ENCODE measurements around the gene CSNK1G2.

The CSNK1G2 gene

DNA sequence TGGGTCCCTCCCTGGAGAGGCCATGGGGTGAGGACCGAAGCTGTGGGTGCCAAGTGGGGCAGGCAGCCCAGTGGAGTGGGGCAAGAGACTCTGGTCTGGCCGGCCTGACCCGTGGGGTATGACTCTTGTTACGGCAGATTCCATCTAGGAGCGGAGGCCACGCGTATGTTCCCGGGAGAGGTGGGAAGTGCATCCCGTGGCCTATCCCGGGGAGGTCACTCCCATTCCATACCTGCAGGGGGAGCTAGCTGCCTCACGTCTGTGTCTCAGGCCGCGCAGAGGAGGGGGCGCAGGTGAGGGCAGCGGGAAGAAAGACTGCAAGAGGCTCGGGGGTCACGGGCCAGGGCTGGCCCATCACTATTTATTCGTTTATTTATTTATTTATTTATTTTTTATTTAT, 4.9 kb downstream of the CSNK1G2 start:
- DNase-seq = peak; percentile 18

DNA sequence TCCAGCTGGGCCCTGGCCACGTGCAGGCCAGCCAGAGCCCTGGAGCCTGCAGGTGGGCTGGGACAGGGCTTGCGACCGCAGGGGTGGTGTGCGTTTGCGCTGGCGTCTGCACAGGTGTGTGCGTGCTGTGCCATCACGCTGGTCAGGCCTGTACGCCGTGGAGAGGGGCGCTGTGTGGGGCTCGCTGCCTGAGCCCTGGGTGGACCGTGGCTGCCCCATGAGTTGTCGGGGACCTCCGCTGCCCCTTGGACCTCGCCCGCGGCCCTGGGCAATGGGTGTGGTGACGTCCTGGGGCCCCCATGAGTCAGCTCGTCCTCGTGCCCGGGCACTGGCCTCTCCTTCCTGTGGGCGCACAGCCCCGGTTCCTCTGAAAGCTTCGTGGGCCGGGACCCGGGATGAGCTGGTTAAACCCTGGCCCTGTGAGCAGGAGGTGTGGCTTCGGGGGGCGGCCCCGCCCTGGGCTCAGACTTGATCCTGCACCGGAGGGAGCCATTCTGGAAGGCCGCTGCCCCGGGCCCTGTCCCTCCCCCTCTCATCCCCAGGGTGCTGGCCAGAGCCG, 6.8 kb downstream of the CSNK1G2 start:
- DNase-seq = no peak

DNA sequence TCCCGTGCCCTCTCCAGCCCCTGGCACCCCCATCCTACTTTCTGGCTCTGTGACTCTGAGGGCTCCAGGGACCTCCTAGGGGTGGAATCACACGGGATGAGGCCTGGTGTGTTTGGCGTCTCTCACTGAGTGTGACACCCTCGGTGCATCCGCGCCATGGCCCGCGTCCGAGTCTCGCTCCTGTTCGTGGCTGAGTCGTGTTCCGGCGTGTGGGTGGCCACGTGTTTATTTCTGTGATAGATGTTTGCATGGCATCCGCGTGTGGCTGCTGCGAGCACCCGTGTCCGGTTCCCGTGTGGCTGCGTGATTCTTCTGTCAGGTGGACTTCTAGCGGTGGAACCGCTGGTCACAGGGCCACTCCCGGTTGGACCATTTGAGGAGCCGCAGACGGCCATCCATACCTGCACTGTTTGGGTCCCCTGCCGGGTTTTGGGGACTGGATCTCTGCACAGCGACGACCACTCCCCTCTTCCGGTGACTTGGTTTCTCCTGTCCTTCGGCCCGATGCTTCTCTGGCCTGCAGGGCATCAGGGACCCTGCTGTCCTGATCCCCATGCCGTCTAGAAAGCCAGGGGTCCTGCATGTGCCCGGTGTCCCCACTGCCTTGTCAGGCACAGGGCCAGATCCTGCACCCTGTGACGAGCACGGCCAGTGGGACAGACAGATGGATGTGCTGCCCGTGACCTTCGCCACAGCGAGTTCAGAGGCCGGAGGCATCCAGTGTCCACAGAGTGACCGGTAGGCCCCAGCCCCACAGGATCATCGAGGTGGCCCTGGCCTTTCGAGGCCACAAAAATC, 8.5 kb downstream of the CSNK1G2 start:
- DNase-seq = no peak

DNA sequence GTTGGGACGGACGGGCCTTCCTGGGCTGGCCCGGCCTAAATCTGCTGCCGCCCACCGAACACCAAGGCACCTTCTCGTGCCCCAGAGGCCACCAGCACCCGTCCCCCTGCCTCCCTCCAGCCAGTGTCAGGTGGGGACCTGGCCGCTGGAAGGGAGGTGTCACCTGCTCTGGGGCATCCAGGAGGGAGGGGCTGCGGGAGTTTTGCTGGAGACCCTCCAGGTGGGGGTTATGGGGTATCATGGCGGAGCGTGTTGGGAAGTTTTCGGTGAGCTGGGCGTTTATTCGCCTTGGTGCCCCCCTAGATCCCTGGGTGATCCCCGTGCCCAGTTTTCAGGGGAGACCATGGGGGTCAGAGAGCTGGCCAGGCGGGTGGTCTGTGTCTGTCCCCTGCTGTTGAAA, 9.7 kb downstream of the CSNK1G2 start:
- no peak for DNase-seq

DNA sequence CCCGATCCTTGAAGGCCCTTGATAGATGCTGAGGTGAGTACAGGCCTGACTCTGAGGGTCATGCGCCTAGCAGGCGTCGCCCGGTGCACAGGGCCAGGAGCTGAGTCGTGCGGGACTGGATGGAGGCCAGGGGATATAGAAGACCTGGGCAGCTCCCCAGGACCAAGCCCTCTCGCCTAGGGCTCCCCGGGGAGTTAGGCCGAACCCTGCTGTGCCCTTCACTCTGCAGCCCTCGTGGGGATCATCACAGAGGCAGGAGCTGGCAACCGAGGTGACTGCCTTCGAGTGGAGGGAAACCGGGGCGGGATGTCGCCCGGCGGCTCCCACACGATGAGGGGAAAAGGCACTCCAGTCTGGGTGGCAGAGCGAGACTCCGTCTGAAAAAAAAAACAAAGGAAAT, 11.7 kb downstream of the CSNK1G2 start:
- no peak for DNase-seq

DNA sequence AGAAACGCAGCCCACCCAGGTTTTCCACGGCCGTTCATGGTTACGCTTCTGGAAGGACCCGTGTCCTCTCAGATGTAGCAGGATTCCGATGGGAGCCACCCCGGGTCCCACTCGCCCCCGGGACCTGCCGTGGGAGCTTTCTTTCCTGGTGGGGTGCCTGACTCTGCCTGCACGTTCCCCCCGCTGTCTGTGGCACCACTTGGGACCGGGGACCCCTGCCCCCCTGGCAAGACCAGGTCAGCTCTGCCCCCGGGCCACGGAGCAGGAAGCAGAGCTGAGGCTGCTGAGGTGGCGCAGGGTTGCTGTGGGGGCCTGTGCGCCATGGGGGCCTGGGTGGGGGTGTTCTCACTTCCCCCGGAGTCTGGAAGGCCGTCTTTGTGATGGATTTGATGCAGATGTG, 12.1 kb downstream of the CSNK1G2 start:
- no peak for DNase-seq

DNA sequence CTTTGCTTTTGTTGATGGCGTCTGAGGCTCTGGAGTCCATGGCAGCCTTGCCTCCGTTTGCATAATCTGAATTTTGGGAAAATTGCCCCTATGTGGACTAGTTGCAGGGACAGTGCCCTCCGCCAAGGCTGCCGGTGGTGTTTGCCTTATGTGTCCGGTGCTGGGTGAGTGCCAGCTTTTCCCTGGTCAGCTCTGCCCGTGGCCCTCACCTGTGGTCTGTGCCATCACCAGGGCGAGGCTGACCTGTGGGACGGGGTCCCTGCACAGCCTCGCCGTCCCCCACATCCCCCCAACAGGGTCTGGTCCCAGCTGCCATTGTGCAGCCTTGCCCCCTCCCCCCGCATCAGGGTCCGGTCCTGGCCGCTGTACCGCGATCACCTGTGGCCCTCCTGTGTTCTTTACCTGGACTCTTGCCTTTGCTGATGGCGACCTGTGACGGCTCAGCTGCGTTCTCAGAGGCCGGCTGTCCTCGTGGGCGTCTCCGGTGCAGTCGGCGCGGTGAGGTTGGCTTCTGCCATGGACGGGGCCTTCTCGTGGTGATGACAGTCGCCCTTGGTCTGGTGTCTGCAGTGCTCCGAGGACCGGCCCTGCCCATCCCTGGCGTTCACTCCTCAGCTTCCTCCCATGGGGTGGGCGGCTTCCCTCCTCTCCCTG, 12.6 kb downstream of the CSNK1G2 start:
- DNase-seq = no peak

DNA sequence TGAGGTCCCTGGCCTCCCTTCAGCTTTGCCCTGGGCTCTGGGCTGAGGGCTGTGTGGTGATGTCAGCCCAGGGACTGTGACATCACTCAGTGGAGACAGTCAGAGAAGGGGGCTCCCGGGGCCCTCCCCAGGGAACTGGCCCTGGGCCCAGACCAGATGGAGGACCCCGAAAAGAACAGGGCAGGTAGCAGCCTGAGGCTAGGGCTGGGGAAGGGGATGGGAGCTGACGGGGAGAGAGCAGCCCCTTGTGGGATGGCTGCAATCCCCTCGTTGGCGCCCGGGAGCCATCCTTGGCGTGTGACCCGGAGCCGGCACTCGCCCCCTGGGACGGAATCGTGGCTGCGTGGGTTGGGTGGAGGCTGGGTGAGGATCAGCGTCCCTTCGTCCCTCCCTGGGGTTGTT, 13.6 kb downstream of the CSNK1G2 start:
- no peak for DNase-seq

DNA sequence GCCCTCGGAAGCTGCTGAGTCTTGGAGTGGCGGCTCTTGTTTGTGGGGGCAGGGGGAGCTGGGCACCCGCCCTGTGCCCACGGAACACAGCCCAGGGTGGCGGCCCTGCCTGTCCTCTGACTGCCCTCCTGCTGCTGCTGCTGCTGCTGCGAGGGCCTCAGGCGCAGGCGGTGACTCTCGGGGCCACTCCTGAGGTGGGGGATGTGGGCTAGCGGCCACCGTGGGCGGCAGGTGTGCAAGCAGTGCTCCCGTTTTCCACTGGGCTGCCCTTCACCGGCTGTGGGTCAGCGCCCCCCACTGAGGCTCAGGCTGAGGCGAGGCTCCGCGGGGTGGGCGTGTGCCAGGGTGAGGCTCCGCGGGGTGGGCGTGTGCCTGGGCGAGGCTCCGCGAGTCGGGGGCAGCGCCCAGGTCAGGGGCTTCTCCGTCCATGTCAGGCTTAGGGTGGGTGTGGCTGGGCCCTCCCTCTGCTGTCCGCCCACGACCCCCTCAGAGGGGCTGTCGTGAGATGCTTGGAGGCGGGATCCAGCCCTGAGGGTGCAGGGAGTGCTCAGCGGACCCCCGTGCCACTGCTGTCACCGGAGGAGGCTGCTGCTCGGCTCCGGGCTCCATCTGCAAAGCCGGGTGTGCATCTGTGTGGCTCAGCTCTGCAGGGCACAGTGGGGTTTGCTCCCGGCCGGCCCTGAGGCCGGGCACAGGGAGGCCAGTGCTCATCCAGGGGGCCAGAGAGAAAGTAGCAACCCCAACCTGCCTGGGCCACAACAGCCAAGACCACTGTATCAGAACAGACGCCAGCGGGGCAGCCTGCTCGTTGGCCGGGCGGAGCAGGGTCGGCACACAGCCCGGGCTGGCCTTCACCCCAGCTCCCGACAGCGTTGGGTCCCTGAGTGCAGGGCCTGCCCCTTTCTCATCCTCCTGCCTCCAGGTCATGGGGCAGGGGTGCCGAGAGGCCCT, 14.5 kb downstream of the CSNK1G2 start:
- no peak for DNase-seq

DNA sequence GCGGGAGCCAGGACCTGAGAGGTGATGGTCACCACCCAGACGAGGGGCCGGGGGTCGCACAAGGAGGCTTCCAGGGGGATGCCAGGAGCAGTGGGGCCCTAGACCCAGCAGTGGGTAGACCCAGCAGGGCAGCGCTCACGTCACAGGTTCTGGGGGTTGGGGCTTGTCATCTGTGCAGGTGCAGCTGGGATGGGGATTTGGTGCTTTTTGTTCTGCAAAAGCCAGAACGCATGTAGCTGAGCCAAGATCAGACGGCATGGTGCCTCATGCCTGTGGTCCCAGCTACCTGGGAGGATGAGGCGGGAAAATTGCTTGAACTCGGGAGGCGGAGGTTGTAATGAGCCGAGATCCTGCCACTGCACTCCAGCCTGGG, 15.1 kb downstream of the CSNK1G2 start:
- no peak for DNase-seq

DNA sequence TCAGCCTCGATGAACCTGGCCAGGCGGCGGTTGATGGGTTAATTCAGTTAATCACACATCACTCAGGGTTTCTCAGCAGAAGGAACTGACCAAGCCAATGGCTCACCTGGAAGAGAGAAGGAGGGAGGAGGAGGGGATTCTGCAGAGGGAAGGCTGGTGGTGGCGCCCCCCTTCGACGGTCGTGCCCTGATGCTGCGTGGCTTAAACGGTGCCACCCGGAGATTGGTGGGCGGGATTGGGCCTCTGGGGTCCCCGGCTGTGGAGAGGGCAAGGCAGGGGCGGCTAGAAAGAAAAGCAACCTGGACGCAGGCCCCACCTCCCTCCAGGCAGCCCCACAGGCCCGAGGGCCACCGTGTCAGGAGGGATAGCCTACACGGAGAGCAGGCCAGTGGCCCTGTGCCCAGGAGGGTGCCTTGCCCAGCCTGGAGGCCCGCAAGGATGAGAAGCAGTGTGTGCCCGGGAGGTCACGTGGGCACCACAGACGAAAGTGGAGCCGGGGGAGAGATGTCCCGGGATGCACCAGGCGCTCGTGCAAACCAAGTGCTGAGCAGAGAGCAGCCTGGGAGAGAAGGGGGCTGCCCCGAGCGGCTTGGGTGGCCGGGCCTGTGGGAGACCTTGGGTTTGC, 16.0 kb downstream of the CSNK1G2 start:
- DNase-seq = no peak

DNA sequence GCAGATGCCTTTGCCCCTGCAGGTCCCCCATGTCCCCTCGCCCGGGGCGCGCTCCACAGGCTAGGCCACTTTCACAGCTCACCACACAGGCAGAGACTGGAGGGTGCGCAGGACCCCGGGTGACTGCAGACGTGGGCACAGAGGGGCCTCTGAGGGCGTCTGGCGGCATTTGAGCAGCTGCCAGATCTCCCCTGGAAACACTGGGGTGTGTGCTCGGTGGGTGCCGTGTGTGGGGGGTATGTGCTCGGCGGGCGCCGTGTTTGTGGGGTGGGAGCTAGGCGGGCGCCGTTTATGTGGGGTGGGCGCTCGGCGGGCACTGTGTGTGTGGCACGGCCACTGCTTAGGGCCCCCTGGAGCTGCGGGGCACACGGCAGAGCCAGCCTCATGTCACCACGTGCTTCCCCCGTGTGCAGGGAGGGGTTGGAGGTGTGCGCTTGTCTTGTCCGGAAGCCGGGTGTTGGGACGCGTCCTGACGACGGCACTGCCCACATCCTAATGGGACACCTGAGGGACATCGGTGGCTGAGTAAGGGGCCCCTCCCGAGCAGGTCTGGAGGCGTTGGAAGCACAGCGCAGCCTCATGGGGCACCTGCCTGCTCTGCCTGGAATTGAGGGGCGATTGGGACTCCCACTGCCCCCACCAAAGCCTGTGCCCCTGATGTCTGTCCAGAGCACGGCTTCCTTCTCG, 16.7 kb downstream of the CSNK1G2 start:
- no peak for DNase-seq

DNA sequence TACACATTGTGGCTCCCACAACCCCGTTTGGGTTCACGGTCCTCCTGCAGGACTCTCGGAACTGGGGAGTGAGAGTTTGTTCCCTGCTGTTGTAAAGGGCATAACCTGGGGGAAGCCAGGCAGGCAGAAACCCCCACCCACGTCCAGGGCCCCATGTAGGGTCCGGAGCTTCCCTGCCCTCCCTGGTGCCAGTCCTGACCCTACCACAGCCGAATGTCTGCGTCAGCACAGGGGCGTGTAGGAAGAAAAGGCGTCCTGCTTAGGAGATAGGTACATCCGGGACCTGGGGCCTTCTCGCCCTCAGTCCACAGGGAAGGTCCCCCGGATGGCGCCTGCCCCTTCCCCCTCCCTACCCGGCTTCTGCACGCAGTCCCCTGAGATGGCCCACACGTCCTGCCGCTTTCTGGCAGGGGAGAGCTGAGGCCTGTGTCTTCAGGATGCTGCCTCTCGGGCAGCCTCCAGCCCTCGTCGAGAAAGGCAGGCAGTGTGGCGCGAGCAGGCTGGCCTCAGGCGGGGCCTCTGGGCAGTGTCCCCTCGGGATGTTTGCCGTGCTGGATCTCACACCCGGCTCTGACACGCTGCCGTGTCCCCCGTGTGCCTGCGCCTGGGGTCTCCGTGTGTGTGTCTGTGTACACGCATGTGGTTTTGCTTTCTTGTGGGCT, 19.1 kb downstream of the CSNK1G2 start:
- no peak for DNase-seq

DNA sequence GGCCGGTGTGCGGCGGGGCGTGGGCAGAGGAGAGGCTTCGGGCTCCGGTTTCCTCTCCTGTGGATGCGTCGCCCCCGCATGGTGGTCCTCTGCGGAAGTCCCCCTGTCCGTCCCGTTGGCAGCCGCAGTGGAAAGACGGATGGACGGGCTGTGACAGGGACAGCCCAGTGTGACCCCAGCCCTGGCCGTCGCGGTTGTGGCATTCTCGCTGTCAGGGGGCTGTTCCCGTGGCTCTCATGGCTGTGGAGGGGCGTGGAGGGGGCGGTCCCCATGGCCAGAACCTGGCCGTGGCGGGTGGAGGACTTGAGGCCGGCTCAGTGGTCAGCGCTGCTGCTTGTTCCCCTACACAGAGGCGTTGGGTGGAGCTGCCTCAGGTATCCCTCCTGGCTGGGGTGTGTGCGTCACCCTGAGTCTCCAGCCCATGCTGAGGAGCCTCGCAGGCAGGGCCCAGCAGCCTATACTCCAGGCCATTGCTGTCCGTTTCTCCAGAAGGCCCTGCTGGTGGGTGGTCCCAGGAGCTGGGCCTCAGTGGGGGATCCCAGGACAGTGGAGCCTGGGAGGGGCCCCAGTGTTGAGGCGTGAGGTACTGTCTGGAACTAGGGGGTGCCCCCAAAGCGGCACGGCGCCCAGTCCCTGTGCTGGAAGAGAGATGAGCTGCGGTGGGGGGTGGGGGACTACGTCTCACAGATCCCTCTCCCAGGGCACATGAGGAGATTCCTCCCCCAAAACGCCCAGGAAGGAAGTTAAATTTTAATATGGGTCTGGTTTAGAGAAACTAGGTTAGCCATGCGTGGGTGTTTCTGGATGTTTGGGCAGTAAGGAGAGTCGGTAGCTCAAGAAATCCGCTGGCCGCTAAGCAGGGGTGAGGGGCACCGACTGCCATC, 20.3 kb downstream of the CSNK1G2 start:
- no peak for DNase-seq

DNA sequence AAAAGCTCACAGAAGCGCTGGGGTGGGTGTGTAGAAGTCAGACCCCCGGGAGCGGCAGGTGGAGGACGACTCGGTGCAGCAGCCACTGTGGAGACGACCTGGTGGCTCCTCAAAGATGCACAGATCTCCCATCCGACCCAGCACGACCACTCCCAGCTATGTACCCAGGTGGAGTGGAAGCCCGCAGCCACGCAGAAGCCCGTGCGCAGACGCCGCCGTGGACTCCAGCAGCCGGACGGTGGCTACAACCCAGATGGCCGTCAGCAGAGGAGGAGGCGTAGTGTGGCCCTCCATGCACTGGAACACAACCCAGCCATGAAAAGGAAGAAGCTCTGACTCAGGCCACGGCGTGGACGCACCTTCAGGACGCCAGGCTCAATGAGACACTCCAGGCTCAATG, 21.7 kb downstream of the CSNK1G2 start:
- DNase-seq = no peak

DNA sequence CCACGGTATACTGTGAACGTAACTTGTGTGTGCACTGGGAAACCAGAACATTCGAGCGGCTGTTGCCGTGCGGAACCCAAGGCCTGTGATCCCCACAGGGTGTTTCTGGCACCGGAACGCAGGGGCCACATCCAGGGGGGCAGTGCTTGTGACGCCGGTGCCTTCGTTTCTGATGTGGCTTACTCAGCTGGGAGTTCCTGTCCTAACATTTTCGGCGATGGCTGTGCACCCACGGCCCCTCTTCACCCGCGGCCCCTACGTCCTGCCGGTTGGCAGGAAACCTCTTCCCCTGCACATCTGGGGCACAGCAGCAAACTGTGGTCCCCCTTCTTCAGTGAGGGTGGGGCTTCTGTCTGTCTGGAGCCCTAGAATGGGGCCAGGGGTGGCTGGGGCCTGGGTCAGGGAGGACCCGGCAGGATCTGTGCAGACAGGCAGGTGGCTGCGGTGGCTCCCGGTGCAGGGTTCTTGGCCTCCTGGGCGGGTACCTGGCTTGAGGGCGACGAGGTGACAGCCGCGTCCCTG, 26.2 kb downstream of the CSNK1G2 start:
- DNase-seq = no peak

DNA sequence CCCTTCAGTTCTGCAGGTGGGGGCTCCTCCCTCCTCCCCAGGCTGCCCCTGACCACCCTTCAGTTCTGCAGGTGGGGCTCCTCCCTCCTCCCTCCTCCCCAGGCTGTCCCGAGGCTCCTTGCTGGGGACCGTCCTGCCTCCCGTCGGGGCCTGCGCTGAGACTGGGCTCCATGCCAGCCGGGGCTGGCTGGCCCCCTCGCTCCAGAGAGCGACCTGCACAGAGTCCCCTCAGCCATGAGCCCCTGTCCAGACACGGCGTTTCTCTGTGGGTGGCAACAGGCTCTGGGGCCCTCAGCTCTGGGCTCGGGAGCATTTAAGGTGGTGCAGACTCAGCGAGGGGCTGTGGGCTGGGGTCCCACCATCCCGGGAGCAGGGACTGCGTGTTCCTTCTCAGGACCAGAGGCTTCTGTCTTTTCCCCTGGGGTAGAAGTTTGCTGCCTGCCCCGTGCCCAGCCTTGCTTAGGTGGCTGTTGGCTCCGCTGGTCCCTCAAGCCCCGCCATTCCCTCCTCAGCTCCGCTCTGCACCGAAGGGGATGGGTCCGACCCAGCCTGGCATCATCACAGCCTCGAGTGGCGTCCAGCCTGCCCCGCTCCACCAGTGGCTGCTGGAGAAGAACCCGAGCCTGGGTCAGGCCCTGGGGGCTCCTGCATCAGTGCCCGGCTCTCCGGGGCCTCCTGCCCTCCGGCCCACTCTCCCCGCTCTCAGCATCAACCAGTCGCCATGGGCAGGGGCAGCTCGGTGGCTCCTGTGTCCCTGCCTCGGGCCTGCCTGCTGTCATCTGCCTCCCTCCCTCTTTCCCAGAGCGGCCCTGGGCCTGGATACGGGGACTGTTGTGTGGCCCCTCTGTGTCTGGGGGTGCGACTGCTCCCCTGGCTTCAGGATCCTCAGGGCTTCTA, 27.6 kb downstream of the CSNK1G2 start:
- no peak for DNase-seq

DNA sequence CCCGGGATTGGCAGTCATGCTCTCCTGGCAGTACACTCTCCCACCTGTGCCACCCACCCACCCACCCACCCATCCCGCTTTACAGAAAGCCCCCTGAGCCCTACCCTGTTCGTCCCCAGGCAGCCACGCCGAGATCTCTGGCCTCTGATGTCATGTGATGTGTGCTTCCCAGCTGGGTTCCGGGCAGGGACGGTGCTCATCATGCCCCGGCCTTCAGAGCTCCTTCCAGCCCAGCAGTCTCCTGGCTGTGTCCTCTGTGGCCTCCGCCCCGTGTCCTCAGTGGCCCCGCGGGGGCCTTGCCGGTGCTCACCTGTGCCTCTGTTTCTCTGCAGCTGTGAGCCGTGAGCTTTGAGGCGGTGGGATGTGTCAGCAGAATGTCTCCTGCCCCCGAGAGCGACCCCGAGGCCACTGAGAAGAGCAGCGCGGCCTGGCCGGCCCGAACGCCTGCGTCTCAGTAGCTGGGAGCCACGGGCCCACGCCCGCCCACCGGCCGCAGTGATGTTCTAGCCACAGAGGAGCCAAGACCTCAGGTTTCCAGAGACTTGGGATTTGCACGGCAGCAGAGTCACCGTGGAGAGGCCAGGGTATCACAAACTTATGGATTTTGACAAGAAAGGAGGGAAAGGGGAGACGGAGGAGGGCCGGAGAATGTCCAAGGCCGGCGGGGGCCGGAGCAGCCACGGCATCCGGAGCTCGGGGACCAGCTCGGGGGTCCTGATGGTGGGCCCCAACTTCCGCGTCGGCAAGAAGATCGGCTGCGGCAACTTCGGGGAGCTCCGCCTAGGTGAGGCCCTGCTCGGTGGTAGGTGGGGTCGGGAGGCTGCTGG, 28.4 kb downstream of the CSNK1G2 start:
- DNase-seq = no peak

Measured in EL (cell line).